Liver (tissue), 9 donors: ENCODE data around the gene ERV3-1. TPM values are rescaled to one million over a fixed set of nuclear protein-coding genes. Genes with fewer than 3 reads are reported as not detected.

Experiments used
- DNase-seq: peaks from one replicate; pipeline ENCODE4 v3.0.0-alpha.2; 2017; ENCODE audit warnings: low spot score
- H3K27ac ChIP-seq, 2 donors: one replicate each; pipeline ENCODE4 v1.7.0; 2013; ENCODE audit warnings: inconsistent platforms in 2 of 2, low read length in 2 of 2, control low read depth in 1 of 2, low read depth in 1 of 2, mild to moderate bottlenecking in 1 of 2
- H3K27me3 ChIP-seq, 4 donors: one replicate each; pipeline versions ENCODE4 v1.6.1 to v1.7.0; 2013; ENCODE audit warnings: low read length in 3 of 4, inconsistent platforms in 1 of 4, mild to moderate bottlenecking in 1 of 4, moderate library complexity in 1 of 4; ENCODE audit not compliant: control insufficient read depth in 4 of 4, insufficient read depth in 4 of 4
- H3K36me3 ChIP-seq, 4 donors: one replicate each; pipeline versions ENCODE4 v1.6.1 to v1.7.0; 2013; ENCODE audit warnings: low read length in 3 of 4, mild to moderate bottlenecking in 3 of 4, low read depth in 1 of 4, moderate library complexity in 1 of 4; ENCODE audit not compliant: control insufficient read depth in 4 of 4, insufficient read depth in 3 of 4
- H3K4me1 ChIP-seq, 4 donors: one replicate each; pipeline versions ENCODE4 v1.6.1 to v1.7.0; 2013; ENCODE audit warnings: low read length in 3 of 4, mild to moderate bottlenecking in 3 of 4, moderate library complexity in 1 of 4; ENCODE audit not compliant: control insufficient read depth in 4 of 4, insufficient read depth in 4 of 4
- H3K4me3 ChIP-seq, 3 donors: one replicate each; pipeline versions ENCODE4 v1.6.1 to v1.7.0; 2013; ENCODE audit warnings: low read length in 3 of 3, control low read depth in 1 of 3, low read depth in 1 of 3, mild to moderate bottlenecking in 1 of 3
- H3K9ac ChIP-seq, 2 donors: one replicate each; pipeline ENCODE4 v1.7.0; 2013; ENCODE audit warnings: low read length in 2 of 2, mild to moderate bottlenecking in 2 of 2, moderate library complexity in 2 of 2, control low read depth in 1 of 2, low read depth in 1 of 2
- H3K9me3 ChIP-seq, 4 donors: one replicate each; pipeline versions ENCODE4 v1.6.1 to v1.7.0; 2013; ENCODE audit warnings: low read length in 3 of 4; ENCODE audit not compliant: control insufficient read depth in 4 of 4
- EGR1 ChIP-seq, 2 donors: IDR thresholded peaks; 2 replicates each; pipeline ENCODE4 v1.6.1; 2016 to 2018; ENCODE audit warnings: antibody characterized with exemption in 2 of 2, low read depth in 2 of 2
- FOXA1 ChIP-seq: IDR thresholded peaks from 2 replicates; pipeline ENCODE4 v1.6.1; 2016; ENCODE audit warnings: antibody characterized with exemption
- FOXA2 ChIP-seq: IDR thresholded peaks from 2 replicates; pipeline ENCODE4 v1.6.1; 2016; ENCODE audit warnings: antibody characterized with exemption
- GABPA ChIP-seq, 2 donors: IDR thresholded peaks in 1 of 2; conservative IDR thresholded peaks in 1 of 2; 2 replicates each; pipeline ENCODE4 v1.6.1; 2016; ENCODE audit warnings: antibody characterized with exemption in 2 of 2, mild to moderate bottlenecking in 1 of 2, moderate library complexity in 1 of 2
- HNF4A ChIP-seq, 2 donors: conservative IDR thresholded peaks; 2 replicates each; pipeline ENCODE4 v1.6.1; 2016; ENCODE audit warnings: antibody characterized with exemption in 2 of 2, mild to moderate bottlenecking in 2 of 2
- HNF4G ChIP-seq: IDR thresholded peaks from 2 replicates; pipeline ENCODE4 v1.6.1; 2016; ENCODE audit warnings: antibody characterized with exemption
- NR2F2 ChIP-seq: IDR thresholded peaks from 2 replicates; pipeline ENCODE4 v1.6.1; 2016; ENCODE audit warnings: antibody characterized with exemption
- RAD21 ChIP-seq, 2 donors: IDR thresholded peaks; 2 replicates each; pipeline ENCODE4 v1.6.1; 2016; ENCODE audit warnings: antibody characterized with exemption in 2 of 2, mild to moderate bottlenecking in 2 of 2
- RXRA ChIP-seq, 2 donors: IDR thresholded peaks; 2 replicates each; pipeline ENCODE4 v1.6.1; 2017 to 2018; ENCODE audit warnings: antibody characterized with exemption in 2 of 2, mild to moderate bottlenecking in 1 of 2
- SP1 ChIP-seq: IDR thresholded peaks from 2 replicates; pipeline ENCODE4 v1.6.1; 2018; ENCODE audit warnings: antibody characterized with exemption, mild to moderate bottlenecking
- TAF1 ChIP-seq: conservative IDR thresholded peaks from 2 replicates; pipeline ENCODE4 v1.6.1; 2016; ENCODE audit warnings: antibody characterized with exemption, mild to moderate bottlenecking
- YY1 ChIP-seq: IDR thresholded peaks from 2 replicates; pipeline ENCODE4 v1.6.1; 2016; ENCODE audit warnings: antibody characterized with exemption, mild to moderate bottlenecking
- WGBS: extraction: QIAGEN DNeasy Blood & Tissue Kit; methylation state at CpG from one replicate; pipeline ENCODE4 v1.1.7; 2013; 5-methylcytosine and 5-hydroxymethylcytosine counted together
- polyA plus RNA-seq, 2 donors: library from polyadenylated mRNA; stranded (reverse) in 1 of 2; unstranded in 1 of 2; fragments of 200-250 nt in 1 of 2; fragments of >200 nt in 1 of 2; fragmentation: Nextera tagmentation in 1 of 2; extraction: Ambion mirVana in 1 of 2; gene quantifications; one replicate each; pipeline versions ENCODE4 v1.2.1 to v1.2.3, GENCODE V29; 2013 to 2015
- total RNA-seq, 2 donors: library from RNA; depleted of rRNA; stranded (reverse); fragments of >200 nt; gene quantifications; one replicate each; pipeline ENCODE4 v1.2.3, GENCODE V29; 2014
- TF ChIP-seq, protein P1 (sequence below): IDR thresholded peaks from 2 replicates; pipeline ENCODE4 v1.6.1; 2016; ENCODE audit warnings: antibody characterized with exemption
- TF ChIP-seq, protein P2 (sequence below): IDR thresholded peaks from 2 replicates; pipeline ENCODE4 v1.6.1; 2016; ENCODE audit warnings: antibody characterized with exemption
- TF ChIP-seq, protein P3 (sequence below): fragments of 150-350 bp; IDR thresholded peaks from 2 replicates; pipeline ENCODE4 v1.5.1; 2017; ENCODE audit warnings: improper control_type of control experiment, low read depth, low read length; ENCODE audit not compliant: missing input control
- TF ChIP-seq, protein P4 (sequence below): IDR thresholded peaks from 2 replicates; pipeline ENCODE4 v1.6.1; 2016; ENCODE audit warnings: antibody characterized with exemption, mild to moderate bottlenecking
- donor health status: healthy.
- donor health status: healthy.
- donor health status: healthy.
- donor health status: healthy.
- donor health status: healthy.

ERV3-1 gene
- total and polyA plus RNA-seq, 4 donors = 1.7 to 6.5 (median 4.6) TPM

DNA sequence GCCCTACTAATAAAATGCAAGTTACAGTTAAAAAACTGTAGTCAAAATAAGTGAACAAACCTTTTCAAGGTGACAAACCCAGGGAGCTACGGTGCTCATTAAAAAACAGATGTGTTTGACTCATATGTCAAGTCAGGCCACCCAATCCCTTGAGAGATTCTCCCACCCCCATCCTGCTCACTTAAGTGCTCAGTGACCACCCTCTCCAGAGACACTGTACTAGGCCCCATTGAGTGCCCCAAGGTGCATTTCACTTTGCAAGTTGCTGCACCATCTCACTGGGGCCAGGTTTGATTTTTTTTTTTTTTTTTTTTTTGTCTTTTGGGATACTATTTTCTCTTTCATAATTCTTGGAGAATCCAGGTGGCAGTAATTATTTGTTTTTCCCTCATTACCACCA, 1.9 kb downstream of the ERV3-1 start:
- H3K27ac ChIP-seq = no peak overlapping the region
- H3K9ac ChIP-seq = peak overlapping the region in 1 of 2 donors; percentile 13
- H3K36me3 ChIP-seq = peaks cover 0 to 3% (median 0%) of the 10 kb centered on the region in 4 donors
- 77% methylated on average over 1 of the region's 1 CpG for WGBS
- H3K4me3 ChIP-seq = no peak overlapping the region
- H3K9me3 ChIP-seq = peaks cover 0 to 3% (median 0%) of the 10 kb centered on the region in 4 donors
- DNase-seq = no peak
- TF ChIP-seq TAF1 (no peak), RAD21 (IDR thresholded peaks at IDR 0.05) (no peak), GABPA (IDR thresholded peaks at IDR 0.05 in 1 of 2, conservative IDR thresholded peaks at IDR 0.05 in 1 of 2) (no peak), NR2F2 (no peak), HNF4G (no peak)
- TF ChIP-seq, protein P1, sequence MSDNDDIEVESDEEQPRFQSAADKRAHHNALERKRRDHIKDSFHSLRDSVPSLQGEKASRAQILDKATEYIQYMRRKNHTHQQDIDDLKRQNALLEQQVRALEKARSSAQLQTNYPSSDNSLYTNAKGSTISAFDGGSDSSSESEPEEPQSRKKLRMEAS = no peak
- TF ChIP-seq, protein P2, sequence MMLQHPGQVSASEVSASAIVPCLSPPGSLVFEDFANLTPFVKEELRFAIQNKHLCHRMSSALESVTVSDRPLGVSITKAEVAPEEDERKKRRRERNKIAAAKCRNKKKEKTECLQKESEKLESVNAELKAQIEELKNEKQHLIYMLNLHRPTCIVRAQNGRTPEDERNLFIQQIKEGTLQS = no peak
- TF ChIP-seq, protein P3, sequence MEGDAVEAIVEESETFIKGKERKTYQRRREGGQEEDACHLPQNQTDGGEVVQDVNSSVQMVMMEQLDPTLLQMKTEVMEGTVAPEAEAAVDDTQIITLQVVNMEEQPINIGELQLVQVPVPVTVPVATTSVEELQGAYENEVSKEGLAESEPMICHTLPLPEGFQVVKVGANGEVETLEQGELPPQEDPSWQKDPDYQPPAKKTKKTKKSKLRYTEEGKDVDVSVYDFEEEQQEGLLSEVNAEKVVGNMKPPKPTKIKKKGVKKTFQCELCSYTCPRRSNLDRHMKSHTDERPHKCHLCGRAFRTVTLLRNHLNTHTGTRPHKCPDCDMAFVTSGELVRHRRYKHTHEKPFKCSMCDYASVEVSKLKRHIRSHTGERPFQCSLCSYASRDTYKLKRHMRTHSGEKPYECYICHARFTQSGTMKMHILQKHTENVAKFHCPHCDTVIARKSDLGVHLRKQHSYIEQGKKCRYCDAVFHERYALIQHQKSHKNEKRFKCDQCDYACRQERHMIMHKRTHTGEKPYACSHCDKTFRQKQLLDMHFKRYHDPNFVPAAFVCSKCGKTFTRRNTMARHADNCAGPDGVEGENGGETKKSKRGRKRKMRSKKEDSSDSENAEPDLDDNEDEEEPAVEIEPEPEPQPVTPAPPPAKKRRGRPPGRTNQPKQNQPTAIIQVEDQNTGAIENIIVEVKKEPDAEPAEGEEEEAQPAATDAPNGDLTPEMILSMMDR = no peak
- TF ChIP-seq, protein P4, sequence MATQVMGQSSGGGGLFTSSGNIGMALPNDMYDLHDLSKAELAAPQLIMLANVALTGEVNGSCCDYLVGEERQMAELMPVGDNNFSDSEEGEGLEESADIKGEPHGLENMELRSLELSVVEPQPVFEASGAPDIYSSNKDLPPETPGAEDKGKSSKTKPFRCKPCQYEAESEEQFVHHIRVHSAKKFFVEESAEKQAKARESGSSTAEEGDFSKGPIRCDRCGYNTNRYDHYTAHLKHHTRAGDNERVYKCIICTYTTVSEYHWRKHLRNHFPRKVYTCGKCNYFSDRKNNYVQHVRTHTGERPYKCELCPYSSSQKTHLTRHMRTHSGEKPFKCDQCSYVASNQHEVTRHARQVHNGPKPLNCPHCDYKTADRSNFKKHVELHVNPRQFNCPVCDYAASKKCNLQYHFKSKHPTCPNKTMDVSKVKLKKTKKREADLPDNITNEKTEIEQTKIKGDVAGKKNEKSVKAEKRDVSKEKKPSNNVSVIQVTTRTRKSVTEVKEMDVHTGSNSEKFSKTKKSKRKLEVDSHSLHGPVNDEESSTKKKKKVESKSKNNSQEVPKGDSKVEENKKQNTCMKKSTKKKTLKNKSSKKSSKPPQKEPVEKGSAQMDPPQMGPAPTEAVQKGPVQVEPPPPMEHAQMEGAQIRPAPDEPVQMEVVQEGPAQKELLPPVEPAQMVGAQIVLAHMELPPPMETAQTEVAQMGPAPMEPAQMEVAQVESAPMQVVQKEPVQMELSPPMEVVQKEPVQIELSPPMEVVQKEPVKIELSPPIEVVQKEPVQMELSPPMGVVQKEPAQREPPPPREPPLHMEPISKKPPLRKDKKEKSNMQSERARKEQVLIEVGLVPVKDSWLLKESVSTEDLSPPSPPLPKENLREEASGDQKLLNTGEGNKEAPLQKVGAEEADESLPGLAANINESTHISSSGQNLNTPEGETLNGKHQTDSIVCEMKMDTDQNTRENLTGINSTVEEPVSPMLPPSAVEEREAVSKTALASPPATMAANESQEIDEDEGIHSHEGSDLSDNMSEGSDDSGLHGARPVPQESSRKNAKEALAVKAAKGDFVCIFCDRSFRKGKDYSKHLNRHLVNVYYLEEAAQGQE = no peak
- H3K4me1 ChIP-seq = peaks cover 0 to 8% (median 4%) of the 10 kb centered on the region in 4 donors
- H3K27me3 ChIP-seq = no peaks in the 10 kb centered on the region

DNA sequence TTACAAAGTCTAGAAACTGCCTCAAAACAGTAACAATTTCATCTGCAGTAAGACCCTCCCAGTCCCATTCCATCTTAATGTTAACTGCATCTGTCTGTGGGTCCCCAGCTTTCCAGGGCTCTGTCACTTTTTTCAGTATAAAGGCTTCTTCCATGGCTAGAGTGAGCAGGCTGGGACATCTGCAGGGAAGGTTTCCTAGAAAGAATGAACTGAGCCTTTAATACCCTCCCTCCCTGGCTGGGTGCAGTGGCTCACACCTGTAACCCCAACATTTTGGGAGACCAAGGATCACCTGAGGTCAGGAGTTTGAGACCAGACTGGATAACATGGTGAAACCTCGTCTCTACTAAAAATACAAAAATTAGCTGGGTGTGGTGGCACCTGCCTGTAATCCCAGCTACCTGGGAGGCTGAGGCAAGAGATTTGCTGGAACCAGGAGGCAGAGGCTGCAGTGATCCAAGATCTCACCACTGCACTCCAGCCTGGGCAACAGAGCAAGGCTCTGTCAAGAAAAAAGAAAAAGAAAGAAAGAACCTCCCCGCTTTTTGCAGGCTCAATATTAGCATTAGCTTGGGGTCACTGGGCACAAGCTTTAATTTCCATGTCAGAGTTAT, 3.4 kb downstream of the ERV3-1 start:
- peaks cover 0 to 5% (median 0%) of the 10 kb centered on the region in 4 donors for H3K9me3 ChIP-seq
- H3K9ac ChIP-seq = no peak overlapping the region
- H3K4me1 ChIP-seq = peaks cover 0 to 8% (median 4%) of the 10 kb centered on the region in 4 donors
- 97% methylated on average over 2 of the region's 2 CpGs for WGBS
- TF ChIP-seq, protein P1 = no peak
- TF ChIP-seq, protein P4 = no peak
- TF ChIP-seq NR2F2 = no peak
- TF ChIP-seq YY1 = no peak
- TF ChIP-seq, protein P2 = no peak
- no peak for TF ChIP-seq EGR1 (IDR thresholded peaks at IDR 0.05; ENCODE audit: low read depth in 2 of 2)
- TF ChIP-seq RXRA (IDR thresholded peaks at IDR 0.05) = no peak
- no peak for TF ChIP-seq FOXA1
- TF ChIP-seq FOXA2 = no peak
- no peak for TF ChIP-seq SP1
- no peak for TF ChIP-seq HNF4G
- no peak for TF ChIP-seq GABPA (IDR thresholded peaks at IDR 0.05 in 1 of 2, conservative IDR thresholded peaks at IDR 0.05 in 1 of 2)
- TF ChIP-seq HNF4A (conservative IDR thresholded peaks at IDR 0.05) = no peak
- TF ChIP-seq TAF1 = no peak
- no peak overlapping the region for H3K4me3 ChIP-seq
- H3K36me3 ChIP-seq = peaks cover 1 to 8% (median 3%) of the 10 kb centered on the region in 4 donors
- H3K27me3 ChIP-seq = no peaks in the 10 kb centered on the region
- H3K27ac ChIP-seq = no peak overlapping the region
- DNase-seq = no peak
